ENCODE measurements around the gene MPP3.

Gene MPP3

GRCh38 chr17:43861960-43862359 is 29.0 kb upstream of the MPP3 start:
- Mint-ChIP-seq H3K9me3 (no peaks in the 10 kb centered on the region), H3K27me3 (ENCODE audit: low read depth, poor library complexity) (peaks cover 31% of the 10 kb centered on the region), H3K4me1 (peaks cover 50% of the 10 kb centered on the region), H3K27ac (no peak overlapping the region), H3K36me3 (ENCODE audit: low read depth) (no peaks in the 10 kb centered on the region), H3K4me3 (no peak overlapping the region)
- TF ChIP-seq CTCF (IDR thresholded peaks at IDR 0.05) = no peak
- DNase-seq = no peak

- Mint-ChIP-seq H3K4me1 (peaks cover 50% of the 10 kb centered on the region), H3K9me3 (no peaks in the 10 kb centered on the region), H3K27me3 (ENCODE audit: low read depth, poor library complexity) (peaks cover 22% of the 10 kb centered on the region), H3K36me3 (ENCODE audit: low read depth) (no peaks in the 10 kb centered on the region), H3K27ac (peak overlapping the region; percentile 25), H3K4me3 (peak overlapping the region; percentile 24)
- DNase-seq = no peak
- TF ChIP-seq CTCF (IDR thresholded peaks at IDR 0.05) = no peak
Observed at GRCh38 chr17:43860927-43861622, 28.1 kb upstream of the MPP3 start.

- H3K4me3 Mint-ChIP-seq = no peak overlapping the region
- peaks cover 50% of the 10 kb centered on the region for H3K4me1 Mint-ChIP-seq
- peaks cover 15% of the 10 kb centered on the region for H3K27me3 Mint-ChIP-seq (ENCODE audit: low read depth, poor library complexity)
- no peaks in the 10 kb centered on the region for H3K36me3 Mint-ChIP-seq (ENCODE audit: low read depth)
- no peak for DNase-seq
- no peak for TF ChIP-seq CTCF (IDR thresholded peaks at IDR 0.05)
- no peaks in the 10 kb centered on the region for H3K9me3 Mint-ChIP-seq
- no peak overlapping the region for H3K27ac Mint-ChIP-seq
Observed at GRCh38 chr17:43860077-43860725, 27.3 kb upstream of the MPP3 start.

GRCh38 chr17:43857957-43858600 is 25.1 kb upstream of the MPP3 start:
- H3K4me3 Mint-ChIP-seq = no peak overlapping the region
- no peak overlapping the region for H3K27ac Mint-ChIP-seq
- peaks cover 51% of the 10 kb centered on the region for H3K4me1 Mint-ChIP-seq
- no peaks in the 10 kb centered on the region for H3K36me3 Mint-ChIP-seq (ENCODE audit: low read depth)
- no peaks in the 10 kb centered on the region for H3K9me3 Mint-ChIP-seq
- H3K27me3 Mint-ChIP-seq (ENCODE audit: low read depth, poor library complexity) = peaks cover 25% of the 10 kb centered on the region
- no peak for DNase-seq
- TF ChIP-seq CTCF (IDR thresholded peaks at IDR 0.05) = no peak

GRCh38 chr17:43857141-43857540 is 24.2 kb upstream of the MPP3 start:
- Mint-ChIP-seq H3K4me3 (no peak overlapping the region), H3K27ac (no peak overlapping the region), H3K4me1 (peaks cover 51% of the 10 kb centered on the region), H3K27me3 (ENCODE audit: low read depth, poor library complexity) (peaks cover 32% of the 10 kb centered on the region), H3K9me3 (no peaks in the 10 kb centered on the region), H3K36me3 (ENCODE audit: low read depth) (no peaks in the 10 kb centered on the region)
- no peak for TF ChIP-seq CTCF (IDR thresholded peaks at IDR 0.05)
- DNase-seq = no peak
